PC-3 (cell line): ENCODE data around the gene MAPKAP1. TPM values are rescaled to one million over a fixed set of nuclear protein-coding genes. Genes with fewer than 3 reads are reported as not detected.

Source experiments
- ATAC-seq: fragments of 200-7000 bp; cut with Tn5 transposase; 2 replicates; pipeline ENCODE4 v1.9.1; 2020; ENCODE audit warnings: mild to moderate bottlenecking, moderate library complexity
- BruUV-seq: library from RNA; stranded (reverse); fragments of 400-500 nt; replicated peaks from 2 replicates; lab custom pipeline; 2021; lab: Mats Ljungman, UMichigan
- CTCF ChIA-PET: fragments of 300-600 bp; sonication (Branson Sonifier 250); formaldehyde crosslinking; loops from one replicate; lab custom pipeline; 2022; ENCODE audit warnings: antibody characterized with exemption; lab: Charles Lee
- POLR2A ChIA-PET: fragments of 300-600 bp; sonication (Branson Sonifier 250); formaldehyde crosslinking; loops from one replicate; lab custom pipeline; 2022; ENCODE audit warnings: antibody characterized with exemption; ENCODE audit not compliant: unreplicated experiment; lab: Charles Lee
- DNase-seq: peaks from one replicate; pipeline ENCODE4 v3.0.0-alpha.2; 2015
- H2AFZ ChIP-seq: fragments of 300-600 bp; sonication (generic); 2 replicates; pipeline ENCODE4 v1.6.0; 2016; ENCODE audit warnings: antibody characterized with exemption, low read length
- H3F3A ChIP-seq: fragments of 300-600 bp; sonication (generic); one replicate; pipeline ENCODE4 v1.6.0; 2017; ENCODE audit warnings: antibody characterized with exemption, low read length, control low read depth, mild to moderate bottlenecking; ENCODE audit not compliant: unreplicated experiment
- H3K27ac ChIP-seq: fragments of 300-600 bp; sonication (generic); 2 replicates; pipeline ENCODE4 v1.5.1; 2016; ENCODE audit warnings: mild to moderate bottlenecking, low read length
- H3K27me3 ChIP-seq: fragments of 300-600 bp; sonication (generic); 2 replicates; pipeline ENCODE4 v1.6.1; 2016; ENCODE audit warnings: low read length, mixed read lengths
- H3K36me3 ChIP-seq: fragments of 300-600 bp; sonication (generic); 2 replicates; pipeline ENCODE4 v1.6.1; 2016; ENCODE audit warnings: low read depth, mixed run types, low read length, mixed read lengths
- H3K4me1 ChIP-seq: fragments of 300-600 bp; sonication (generic); 2 replicates; pipeline ENCODE4 v1.5.1; 2016; ENCODE audit warnings: low read length; ENCODE audit not compliant: insufficient read depth
- H3K4me2 ChIP-seq: fragments of 300-600 bp; sonication (generic); 2 replicates; pipeline ENCODE4 v1.6.0; 2016; ENCODE audit warnings: low read length
- H3K4me3 ChIP-seq: fragments of 300-600 bp; sonication (generic); 2 replicates; pipeline ENCODE4 v1.5.1; 2016; ENCODE audit warnings: mild to moderate bottlenecking, low read length, mixed read lengths
- H3K79me2 ChIP-seq: fragments of 300-600 bp; sonication (generic); 2 replicates; pipeline ENCODE4 v1.6.1; 2017; ENCODE audit warnings: low read length, mixed read lengths
- H3K9ac ChIP-seq: fragments of 300-600 bp; sonication (generic); 2 replicates; pipeline ENCODE4 v1.6.0; 2016; ENCODE audit warnings: mild to moderate bottlenecking, low read length
- H3K9me2 ChIP-seq: fragments of 300-600 bp; sonication (generic); replicated peaks from 2 replicates; pipeline ENCODE4 v1.6.1; 2016; ENCODE audit warnings: mixed run types, low read length, mixed read lengths
- H3K9me3 ChIP-seq: fragments of 300-600 bp; sonication (generic); 2 replicates; pipeline ENCODE4 v1.6.1; 2016; ENCODE audit warnings: low read length, mixed read lengths
- H4K20me1 ChIP-seq: fragments of 300-600 bp; sonication (generic); 2 replicates; pipeline ENCODE4 v1.6.1; 2016; ENCODE audit warnings: low read length, mixed read lengths
- EZH2 ChIP-seq: fragments of 300-600 bp; sonication (generic); IDR thresholded peaks from one replicate; pipeline ENCODE4 v1.6.1; 2017; ENCODE audit warnings: antibody characterized with exemption, mild to moderate bottlenecking, low read length; ENCODE audit not compliant: unreplicated experiment
- EZH2phosphoT487 ChIP-seq: fragments of 300-600 bp; sonication (generic); IDR thresholded peaks from 2 replicates; pipeline ENCODE4 v1.6.1; 2018; ENCODE audit warnings: mild to moderate bottlenecking, antibody characterized with exemption, low read length, borderline replicate concordance
- intact Hi-C: fragments of 100-400 bp; cut with micrococcal nuclease; formaldehyde crosslinking; loops from 2 replicates; pipeline ENCODE4 v1.9.0; 2023
- total RNA-seq: library from RNA; depleted of rRNA; stranded (reverse); fragments of >200 nt; gene quantifications from 2 replicates; pipeline ENCODE4 v1.2.3, GENCODE V29; 2014
- TF ChIP-seq, protein P1 (sequence below): fragments of 300-600 bp; sonication (generic); conservative IDR thresholded peaks from 2 replicates; pipeline ENCODE4 v1.5.1; 2017; ENCODE audit warnings: antibody characterized with exemption, low read depth, mild to moderate bottlenecking, low read length

Gene MAPKAP1
- total RNA-seq, 1 experiment from 2014 or later: 128 TPM

DNA sequence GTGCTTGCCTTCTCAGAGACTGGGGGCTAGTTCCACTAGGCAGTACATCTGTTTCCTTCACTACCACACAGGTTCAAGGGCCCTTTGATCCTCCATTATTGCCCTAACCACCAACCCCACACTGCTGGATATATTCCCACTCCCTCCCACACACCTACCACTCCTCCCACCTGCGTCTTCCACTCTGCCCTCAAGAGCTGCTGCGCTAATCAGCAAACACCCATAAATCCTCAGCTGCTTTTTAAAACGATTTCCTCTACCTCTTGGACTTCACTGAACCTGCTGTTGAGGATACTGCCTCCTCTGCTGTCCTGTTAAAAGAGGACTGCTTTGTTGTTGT lies 120.9 kb downstream of the MAPKAP1 start:
- BruUV-seq: no TSS peak
- H3F3A ChIP-seq: no peaks in the 10 kb centered on the region
- H2AFZ ChIP-seq: no peak overlapping the region
- H3K4me3 ChIP-seq: no peak overlapping the region
- H3K27ac ChIP-seq: no peak overlapping the region
- no peak overlapping the region for H3K9ac ChIP-seq
- H3K4me1 ChIP-seq: no peaks in the 10 kb centered on the region
- H4K20me1 ChIP-seq: no peaks in the 10 kb centered on the region
- H3K9me3 ChIP-seq: no peaks in the 10 kb centered on the region
- H3K9me2 ChIP-seq: no peaks in the 10 kb centered on the region
- TF ChIP-seq, protein P1, sequence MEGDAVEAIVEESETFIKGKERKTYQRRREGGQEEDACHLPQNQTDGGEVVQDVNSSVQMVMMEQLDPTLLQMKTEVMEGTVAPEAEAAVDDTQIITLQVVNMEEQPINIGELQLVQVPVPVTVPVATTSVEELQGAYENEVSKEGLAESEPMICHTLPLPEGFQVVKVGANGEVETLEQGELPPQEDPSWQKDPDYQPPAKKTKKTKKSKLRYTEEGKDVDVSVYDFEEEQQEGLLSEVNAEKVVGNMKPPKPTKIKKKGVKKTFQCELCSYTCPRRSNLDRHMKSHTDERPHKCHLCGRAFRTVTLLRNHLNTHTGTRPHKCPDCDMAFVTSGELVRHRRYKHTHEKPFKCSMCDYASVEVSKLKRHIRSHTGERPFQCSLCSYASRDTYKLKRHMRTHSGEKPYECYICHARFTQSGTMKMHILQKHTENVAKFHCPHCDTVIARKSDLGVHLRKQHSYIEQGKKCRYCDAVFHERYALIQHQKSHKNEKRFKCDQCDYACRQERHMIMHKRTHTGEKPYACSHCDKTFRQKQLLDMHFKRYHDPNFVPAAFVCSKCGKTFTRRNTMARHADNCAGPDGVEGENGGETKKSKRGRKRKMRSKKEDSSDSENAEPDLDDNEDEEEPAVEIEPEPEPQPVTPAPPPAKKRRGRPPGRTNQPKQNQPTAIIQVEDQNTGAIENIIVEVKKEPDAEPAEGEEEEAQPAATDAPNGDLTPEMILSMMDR: no peak
- TF ChIP-seq EZH2 (no peak), EZH2phosphoT487 (no peak)
- ChIA-PET POLR2A (no interaction called here), CTCF (no interaction called here)
- H3K36me3 ChIP-seq: no peaks in the 10 kb centered on the region
- ATAC-seq (no peak), DNase-seq (no peak)
- H3K4me2 ChIP-seq: no peak overlapping the region
- H3K79me2 ChIP-seq: peaks cover 15% of the 10 kb centered on the region; the same call in 1 of the 2 replicates
- intact Hi-C loops: no loop called here
- H3K27me3 ChIP-seq: no peaks in the 10 kb centered on the region

DNA sequence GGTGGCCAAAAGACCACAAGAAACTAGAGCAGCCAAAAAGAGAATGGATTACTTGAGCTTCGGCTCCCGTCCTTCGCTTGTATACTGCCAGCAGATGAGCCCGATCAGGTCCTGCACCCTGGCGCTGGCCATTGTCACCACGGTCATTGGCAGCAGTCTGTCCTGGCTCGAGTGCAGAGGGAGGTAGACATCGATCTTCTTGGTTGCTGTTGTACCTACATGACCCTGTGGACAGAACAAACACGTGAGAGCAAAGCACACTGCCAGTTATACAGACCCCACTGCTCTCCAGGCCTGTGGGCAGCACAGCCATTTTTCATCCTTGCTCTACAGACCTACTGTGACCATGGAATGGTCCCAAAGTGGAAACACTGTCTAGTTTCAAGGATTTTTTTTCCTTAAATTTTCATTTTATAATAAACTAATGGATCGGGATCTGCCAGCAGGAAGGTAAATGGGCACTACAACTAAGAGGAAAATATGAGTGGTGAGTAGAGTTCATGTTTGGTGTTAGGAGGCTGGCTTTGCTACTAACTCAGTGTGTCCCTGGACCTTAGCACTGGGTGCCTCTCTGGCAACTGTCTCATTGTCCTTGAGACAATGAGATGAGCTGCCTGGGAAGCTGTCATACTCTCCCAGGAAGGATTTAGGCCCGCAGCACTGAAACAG lies 121.4 kb downstream of the MAPKAP1 start:
- Histone ChIP-seq H3K4me1 (no peaks in the 10 kb centered on the region), H2AFZ (no peak overlapping the region), H3K27ac (no peak overlapping the region), H3K79me2 (peaks cover 15% of the 10 kb centered on the region; the same call in 1 of the 2 replicates), H3F3A (no peaks in the 10 kb centered on the region), H3K4me2 (no peak overlapping the region), H3K9me2 (no peaks in the 10 kb centered on the region), H3K4me3 (no peak overlapping the region), H4K20me1 (no peaks in the 10 kb centered on the region), H3K27me3 (no peaks in the 10 kb centered on the region), H3K9ac (no peak overlapping the region), H3K9me3 (no peaks in the 10 kb centered on the region), H3K36me3 (no peaks in the 10 kb centered on the region)
- BruUV-seq: no TSS peak
- TF ChIP-seq EZH2 (no peak), EZH2phosphoT487 (no peak)
- TF ChIP-seq, protein P1: no peak
- no peak for DNase-seq
- CTCF ChIA-PET: no interaction called here
- POLR2A ChIA-PET: no interaction called here
- ATAC-seq: no peak
- intact Hi-C loops: no loop called here

DNA sequence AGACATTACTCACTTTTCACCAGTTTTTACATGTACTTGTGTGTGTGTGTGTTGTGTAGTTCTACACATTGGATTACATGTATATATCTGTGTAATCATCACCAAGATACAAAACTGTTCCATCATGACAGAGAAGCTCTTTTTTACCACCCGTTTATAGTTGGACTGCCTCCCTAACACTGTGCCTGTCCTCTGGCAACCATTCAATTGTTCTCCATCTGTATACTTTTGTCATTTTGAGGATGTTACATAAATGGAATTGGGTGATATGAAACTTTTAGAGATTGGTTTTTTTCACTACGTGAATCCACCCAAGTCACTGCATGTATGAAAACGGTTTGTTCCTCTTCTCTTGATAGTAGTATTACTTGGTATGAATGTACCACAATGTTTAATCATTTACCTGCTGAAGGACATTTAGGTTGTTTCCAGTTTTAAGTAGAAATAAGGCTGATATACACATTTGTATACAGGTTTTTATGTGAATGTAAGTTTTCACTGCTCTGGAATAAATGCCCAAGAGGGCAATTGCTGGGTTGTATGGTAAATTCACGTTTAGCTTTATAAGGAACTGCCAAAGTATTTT lies 126.2 kb downstream of the MAPKAP1 start:
- DNase-seq (no peak), ATAC-seq (no peak)
- no peak overlapping the region for H3K4me3 ChIP-seq
- no peaks in the 10 kb centered on the region; the same call in 1 of the 2 replicates for H3K36me3 ChIP-seq
- H3K79me2 ChIP-seq: no peaks in the 10 kb centered on the region
- no peak overlapping the region for H3K9ac ChIP-seq
- no TSS peak for BruUV-seq
- H3K9me2 ChIP-seq: no peaks in the 10 kb centered on the region
- H4K20me1 ChIP-seq: no peaks in the 10 kb centered on the region
- no peak for TF ChIP-seq EZH2
- TF ChIP-seq, protein P1: no peak
- TF ChIP-seq EZH2phosphoT487: no peak
- no peak overlapping the region for H3K4me2 ChIP-seq
- no peak overlapping the region for H2AFZ ChIP-seq
- no peak overlapping the region for H3K27ac ChIP-seq
- no peaks in the 10 kb centered on the region for H3K27me3 ChIP-seq
- H3K4me1 ChIP-seq: no peaks in the 10 kb centered on the region
- intact Hi-C loops: no loop called here
- no peaks in the 10 kb centered on the region for H3F3A ChIP-seq
- ChIA-PET CTCF (no interaction called here), POLR2A (no interaction called here)
- H3K9me3 ChIP-seq: no peaks in the 10 kb centered on the region
